SJCRH30 (cell line): ENCODE data around the gene ANKMY1. TPM values are rescaled to one million over a fixed set of nuclear protein-coding genes. Genes with fewer than 3 reads are reported as not detected.

Source experiments
- DNase-seq, 2 experiments: peaks; one replicate each; pipeline ENCODE4 v3.0.0-alpha.2; 2015 to 2020
- H3K27ac ChIP-seq: fragments of 250-450 bp; sonication (Bioruptor Pico); 2 replicates; pipeline ENCODE4 v1.5.1; 2020; ENCODE audit warnings: mild to moderate bottlenecking, moderate library complexity
- H3K27me3 ChIP-seq: fragments of 250-450 bp; sonication (Bioruptor Pico); 2 replicates; pipeline ENCODE4 v1.5.1; 2020; ENCODE audit warnings: mild to moderate bottlenecking, moderate library complexity
- H3K36me3 ChIP-seq: fragments of 250-450 bp; sonication (Bioruptor Pico); 2 replicates; pipeline ENCODE4 v1.5.1; 2020; ENCODE audit warnings: mild to moderate bottlenecking, moderate library complexity
- H3K4me1 ChIP-seq: fragments of 250-450 bp; sonication (Bioruptor Pico); 2 replicates; pipeline ENCODE4 v1.5.1; 2020; ENCODE audit warnings: mild to moderate bottlenecking, moderate library complexity
- H3K4me3 ChIP-seq: fragments of 250-450 bp; sonication (Bioruptor Pico); 2 replicates; pipeline ENCODE4 v1.5.1; 2020; ENCODE audit warnings: mild to moderate bottlenecking, moderate library complexity
- H3K9me3 ChIP-seq: fragments of 250-450 bp; sonication (Bioruptor Pico); replicated peaks from 2 replicates; pipeline ENCODE4 v1.5.1; 2020; ENCODE audit warnings: mild to moderate bottlenecking, moderate library complexity
- total RNA-seq: library from RNA; depleted of rRNA; stranded (reverse); fragments of >200 nt; shearing (Covaris generic); gene quantifications from 2 replicates; pipeline ENCODE4 v1.2.3, GENCODE V29; 2014

The ANKMY1 gene
- total RNA-seq, 1 experiment from 2014 or later, result 6.7 TPM

- DNase-seq, result no peak
- H3K4me1 ChIP-seq, result peaks cover 20% of the 10 kb centered on the region
- no peak overlapping the region for H3K27ac ChIP-seq
- no peaks in the 10 kb centered on the region for H3K27me3 ChIP-seq
- no peaks in the 10 kb centered on the region for H3K36me3 ChIP-seq
- no peak overlapping the region for H3K4me3 ChIP-seq
- H3K9me3 ChIP-seq, result no peaks in the 10 kb centered on the region
Observed at GRCh38 chr2:240571314-240571973, 13.7 kb upstream of the ANKMY1 start.

- Histone ChIP-seq H3K27ac (no peak overlapping the region), H3K4me3 (no peak overlapping the region), H3K36me3 (no peaks in the 10 kb centered on the region), H3K4me1 (peaks cover 24% of the 10 kb centered on the region), H3K9me3 (no peaks in the 10 kb centered on the region), H3K27me3 (no peaks in the 10 kb centered on the region)
- no peak for DNase-seq
Observed at GRCh38 chr2:240570531-240571313, 12.9 kb upstream of the ANKMY1 start.

- Histone ChIP-seq H3K4me3 (no peak overlapping the region), H3K36me3 (no peaks in the 10 kb centered on the region)
Observed at GRCh38 chr2:240569998-240570530, 12.3 kb upstream of the ANKMY1 start.

GRCh38 chr2:240569523-240569997 lies 11.8 kb upstream of the ANKMY1 start:
- Histone ChIP-seq H3K4me1 (peaks cover 31% of the 10 kb centered on the region), H3K36me3 (no peaks in the 10 kb centered on the region), H3K27me3 (no peaks in the 10 kb centered on the region), H3K27ac (no peak overlapping the region), H3K4me3 (no peak overlapping the region; the same call in 1 of the 2 replicates), H3K9me3 (no peaks in the 10 kb centered on the region)
- DNase-seq, result peak; percentile 48 to 59

More at GRCh38 chr2:240569998-240570530, 12.3 kb upstream of the ANKMY1 start:
- H3K4me1 ChIP-seq, result peaks cover 30% of the 10 kb centered on the region
- no peak overlapping the region for H3K27ac ChIP-seq
- no peak for DNase-seq
- no peaks in the 10 kb centered on the region for H3K9me3 ChIP-seq
- H3K27me3 ChIP-seq, result no peaks in the 10 kb centered on the region

- Histone ChIP-seq H3K4me1 (peaks cover 31% of the 10 kb centered on the region), H3K27me3 (no peaks in the 10 kb centered on the region), H3K36me3 (no peaks in the 10 kb centered on the region), H3K9me3 (no peaks in the 10 kb centered on the region), H3K27ac (no peak overlapping the region), H3K4me3 (peak overlapping the region; percentile 53)
- peak; percentile 32 to 58 for DNase-seq
Observed at GRCh38 chr2:240568678-240569522, 11.1 kb upstream of the ANKMY1 start.

GRCh38 chr2:240567872-240568677 lies 10.3 kb upstream of the ANKMY1 start, which contains the start of gene RNPEPL1:
Gene RNPEPL1 (plus strand): TSS chr2:240568484. CDS start chr2:240568587, 103 bp downstream.
- Histone ChIP-seq H3K9me3 (no peaks in the 10 kb centered on the region), H3K4me1 (peaks cover 31% of the 10 kb centered on the region), H3K36me3 (no peaks in the 10 kb centered on the region), H3K27me3 (no peaks in the 10 kb centered on the region), H3K4me3 (peak within 1 kb of the TSS; percentile 63), H3K27ac (no peak within 1 kb of the TSS)
- DNase-seq, result peak; percentile 30 to 47

- Histone ChIP-seq H3K27me3 (no peaks in the 10 kb centered on the region), H3K4me1 (peaks cover 31% of the 10 kb centered on the region), H3K4me3 (peak overlapping the region; percentile 63), H3K36me3 (no peaks in the 10 kb centered on the region), H3K27ac (no peak overlapping the region), H3K9me3 (no peaks in the 10 kb centered on the region)
- peak in 1 of 2 experiments; percentile 11 for DNase-seq
Observed at GRCh38 chr2:240567137-240567871, 9.5 kb upstream of the ANKMY1 start.

- peak overlapping the region; percentile 53 for H3K27ac ChIP-seq
- H3K27me3 ChIP-seq, result no peaks in the 10 kb centered on the region
- no peaks in the 10 kb centered on the region for H3K9me3 ChIP-seq
- peaks cover 31% of the 10 kb centered on the region for H3K4me1 ChIP-seq
- H3K36me3 ChIP-seq, result no peaks in the 10 kb centered on the region
- peak; percentile 91 for DNase-seq
- peak overlapping the region; percentile 46 for H3K4me3 ChIP-seq
Observed at GRCh38 chr2:240566203-240567136, 8.7 kb upstream of the ANKMY1 start.

GRCh38 chr2:240565333-240566202 lies 7.8 kb upstream of the ANKMY1 start:
- no peaks in the 10 kb centered on the region for H3K27me3 ChIP-seq
- H3K4me1 ChIP-seq, result peaks cover 31% of the 10 kb centered on the region
- peak; percentile 92 for DNase-seq
- H3K27ac ChIP-seq, result peak overlapping the region; percentile 53
- no peaks in the 10 kb centered on the region for H3K9me3 ChIP-seq
- peak overlapping the region; percentile 46 for H3K4me3 ChIP-seq
- H3K36me3 ChIP-seq, result no peaks in the 10 kb centered on the region

GRCh38 chr2:240564561-240565332 lies 7.0 kb upstream of the ANKMY1 start:
- peaks cover 29% of the 10 kb centered on the region for H3K4me1 ChIP-seq
- no peak overlapping the region for H3K27ac ChIP-seq
- no peak overlapping the region for H3K4me3 ChIP-seq
- H3K9me3 ChIP-seq, result no peaks in the 10 kb centered on the region
- no peaks in the 10 kb centered on the region for H3K36me3 ChIP-seq
- DNase-seq, result no peak
- no peaks in the 10 kb centered on the region for H3K27me3 ChIP-seq

GRCh38 chr2:240563951-240564560 lies 6.3 kb upstream of the ANKMY1 start:
- Histone ChIP-seq H3K27me3 (no peaks in the 10 kb centered on the region), H3K4me1 (peaks cover 25% of the 10 kb centered on the region), H3K4me3 (no peak overlapping the region), H3K36me3 (no peaks in the 10 kb centered on the region), H3K27ac (no peak overlapping the region), H3K9me3 (no peaks in the 10 kb centered on the region)
- no peak for DNase-seq
